OCI-M2 (cell line): ENCODE results near the gene XPO6.

Experiments used
- DNase-seq: peaks from one replicate; lab custom pipeline; 2025; ENCODE audit not compliant: unreplicated experiment; lab: John Stamatoyannopoulos, UW

Gene XPO6

DNA sequence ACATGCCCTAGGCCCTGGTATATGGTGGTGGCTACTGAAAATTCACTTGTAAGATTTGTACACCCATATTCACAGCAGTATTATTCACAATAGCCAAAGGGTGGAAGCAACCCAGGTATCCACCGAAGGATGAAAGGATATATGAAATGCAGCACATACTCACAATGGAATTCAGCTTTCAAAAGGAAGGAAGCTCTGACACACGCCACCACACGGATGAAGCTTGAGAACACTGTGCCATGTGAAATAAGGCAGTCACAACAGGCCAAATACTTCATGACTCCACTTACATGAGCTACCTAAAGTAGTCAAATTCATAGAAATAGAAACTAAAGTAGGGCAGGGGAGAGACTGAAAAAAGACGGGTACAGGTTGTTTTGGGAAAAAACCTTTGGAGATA, 2.9 kb downstream of the XPO6 start:
- DNase-seq: no peak

DNA sequence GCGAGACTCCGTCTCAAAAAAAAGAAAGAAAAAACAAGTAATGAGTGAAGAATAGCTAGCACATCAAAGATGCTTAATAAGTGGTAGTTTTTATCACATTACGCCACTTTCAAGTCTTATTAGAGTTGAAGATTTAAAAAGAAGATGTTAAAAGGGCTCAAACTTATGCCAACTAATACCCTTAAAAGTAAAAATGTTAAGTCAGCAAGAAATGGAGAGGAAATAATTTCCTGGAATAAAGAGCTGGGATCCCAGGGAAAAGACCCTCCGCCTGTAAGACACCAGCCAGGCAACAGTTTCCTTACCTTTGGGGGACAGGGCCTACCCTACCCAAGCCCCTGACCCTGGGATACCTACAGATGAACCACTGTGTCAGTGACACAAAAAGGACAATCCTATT, 3.6 kb downstream of the XPO6 start:
- no peak for DNase-seq

GRCh38 chr16:28207399-28207798, 4.4 kb downstream of the XPO6 start:
- no peak for DNase-seq

DNA sequence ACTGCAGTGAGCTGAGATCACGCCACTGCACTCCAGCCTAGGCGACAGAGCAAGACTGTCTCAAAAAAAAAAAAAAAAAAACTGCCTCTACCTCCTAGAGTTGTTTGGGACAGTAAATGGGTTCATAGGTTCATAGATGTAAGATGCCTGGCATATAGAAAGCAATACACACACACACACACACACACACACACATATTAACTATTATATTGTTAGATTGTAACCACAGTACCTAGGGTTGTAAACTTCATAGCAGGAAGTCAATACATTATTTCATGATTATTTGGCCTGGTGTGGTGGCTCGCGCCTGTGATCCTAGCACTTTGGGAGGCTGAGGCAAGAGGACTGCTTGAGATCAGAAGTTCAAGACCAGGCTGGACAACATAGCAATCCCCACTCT, 5.8 kb downstream of the XPO6 start:
- DNase-seq: no peak

- no peak for DNase-seq
Measured at GRCh38 chr16:28205117-28205899, 6.5 kb downstream of the XPO6 start.

GRCh38 chr16:28204622-28205021, 7.1 kb downstream of the XPO6 start:
- no peak for DNase-seq

DNA sequence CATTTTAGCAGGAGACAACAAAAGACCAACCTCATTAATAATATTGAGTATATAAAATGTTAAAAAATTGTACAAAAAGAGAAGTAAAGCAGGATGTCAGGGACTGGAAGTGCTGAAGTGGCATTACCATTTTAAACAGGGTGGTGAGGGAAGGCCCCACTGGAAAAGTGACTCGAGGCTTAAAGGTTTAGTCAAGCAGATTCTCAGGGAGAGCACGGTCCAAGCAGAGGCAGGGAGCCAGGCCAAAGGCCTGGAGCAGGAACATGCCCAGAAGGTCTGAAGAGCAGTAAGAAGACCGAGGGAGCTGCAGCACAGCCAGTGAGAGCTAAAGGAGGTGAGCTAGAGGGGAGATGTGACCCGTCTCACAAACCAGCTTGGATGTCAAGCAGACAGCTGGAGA, 7.6 kb downstream of the XPO6 start:
- DNase-seq: no peak

DNA sequence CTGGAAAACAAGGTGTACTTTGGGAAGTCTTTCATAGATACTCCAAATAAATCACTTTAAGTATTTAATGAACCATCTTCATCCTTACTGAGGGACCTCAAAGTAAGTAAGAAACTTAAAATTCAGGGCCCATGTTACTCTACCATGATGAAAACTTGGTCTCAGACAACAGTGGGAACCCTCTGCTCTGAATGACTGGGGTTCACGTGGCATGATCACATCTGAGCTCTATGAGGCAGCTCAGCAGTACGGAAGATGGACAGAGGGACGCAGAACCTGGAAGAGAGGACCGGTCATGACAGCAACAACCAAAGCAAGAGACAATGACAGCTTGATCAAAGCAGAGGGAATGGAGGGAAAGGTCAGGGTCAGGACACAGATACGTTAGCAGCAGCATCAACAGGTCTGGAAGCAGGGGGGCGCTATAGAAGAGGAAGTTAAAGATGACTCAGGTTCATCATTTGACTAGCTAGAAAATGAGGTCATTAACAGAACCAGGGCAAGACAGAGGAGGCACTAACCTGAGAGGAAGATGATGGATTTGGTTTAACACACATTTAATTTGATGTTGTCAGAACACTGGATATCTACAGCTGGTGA, 9.5 kb downstream of the XPO6 start:
- DNase-seq: no peak

- no peak for DNase-seq
Measured at GRCh38 chr16:28200661-28201060, 11.1 kb downstream of the XPO6 start.

DNA sequence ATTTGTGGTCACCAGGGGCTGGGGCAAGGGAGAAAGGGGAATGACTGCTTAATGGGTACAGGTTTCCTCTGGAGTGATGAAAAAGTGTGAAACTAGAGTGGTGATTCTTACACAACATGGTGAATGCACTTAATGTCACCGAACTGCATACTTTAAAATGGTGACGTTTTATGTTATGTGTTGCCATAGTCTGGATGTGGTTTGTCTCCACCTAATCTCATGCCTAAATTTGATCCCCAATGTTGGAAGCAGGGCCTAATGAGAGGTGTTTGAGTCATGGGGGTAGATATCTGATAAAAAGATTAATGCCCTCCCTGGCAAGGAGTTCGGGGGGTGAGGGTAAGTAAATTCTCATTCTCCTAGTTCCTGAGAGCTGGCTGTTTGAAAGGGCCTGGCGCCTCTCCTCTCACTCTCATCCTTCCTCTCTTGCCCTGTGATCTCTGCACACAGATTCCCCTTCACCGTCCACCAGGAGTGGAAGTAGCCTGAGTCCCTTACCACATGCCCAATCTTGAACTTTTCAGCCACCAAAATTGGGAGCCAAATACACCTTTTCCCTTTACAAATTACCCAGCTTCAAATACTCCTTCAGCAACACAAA, 15.3 kb downstream of the XPO6 start:
- DNase-seq: no peak

DNA sequence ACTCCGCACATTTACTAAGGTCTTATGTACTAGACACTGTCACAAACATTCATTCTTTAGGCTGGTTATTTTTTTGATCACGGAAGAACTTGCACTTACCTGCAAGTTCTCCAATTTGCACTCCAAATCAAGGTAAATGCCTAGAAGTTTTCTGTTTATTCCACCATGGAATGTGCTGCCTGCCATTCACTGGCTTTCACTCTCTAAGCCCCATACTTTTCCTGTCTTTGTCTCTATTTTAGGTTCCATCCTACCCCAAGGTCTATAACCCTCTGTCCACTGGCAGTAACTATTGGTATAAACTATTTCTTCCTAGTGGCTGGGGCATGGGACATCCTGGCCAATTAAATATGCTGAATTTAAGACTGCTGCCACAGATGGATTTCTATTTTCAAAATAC, 15.9 kb downstream of the XPO6 start:
- DNase-seq: no peak

DNA sequence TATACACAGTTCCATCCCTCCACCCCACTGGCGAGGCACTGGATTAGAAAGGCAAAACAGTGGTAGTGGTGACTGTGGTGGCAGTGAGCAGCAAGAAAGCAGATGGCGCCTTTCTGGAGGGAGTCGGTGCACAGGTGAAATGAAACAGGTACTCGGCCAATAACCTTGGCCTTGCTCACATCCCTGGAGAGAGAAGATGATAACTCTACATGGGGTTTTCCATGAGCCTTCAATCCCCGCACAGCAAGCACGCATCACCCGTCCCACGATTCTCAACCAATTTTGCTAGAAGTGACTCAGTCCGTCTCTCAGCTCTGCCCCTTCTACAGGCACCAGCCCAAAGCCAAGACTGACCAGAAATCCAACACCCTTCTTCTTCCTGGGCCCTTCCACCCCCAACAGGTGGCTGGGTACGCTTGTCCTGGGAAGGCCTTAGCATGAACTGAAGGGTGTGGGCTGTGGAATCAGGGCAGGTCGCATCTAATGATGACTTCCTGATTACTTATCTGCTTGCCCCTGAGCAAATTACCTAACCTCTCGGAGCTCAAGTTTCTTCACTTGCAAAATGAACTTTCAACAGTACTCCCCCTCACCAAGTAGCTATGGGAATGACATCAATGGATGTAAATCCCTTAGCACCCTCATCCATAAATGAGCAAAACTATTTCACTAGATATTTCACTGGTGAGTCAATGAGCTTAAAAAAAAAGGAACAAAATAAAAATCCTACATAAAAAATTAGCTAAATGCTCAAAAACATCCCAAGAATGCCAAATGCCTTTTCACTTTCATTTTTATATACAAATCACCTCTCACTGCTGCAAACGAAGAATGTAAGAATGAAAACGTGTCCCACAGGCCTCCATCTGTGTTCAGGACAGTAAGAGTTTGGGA, 18.0 kb downstream of the XPO6 start:
- no peak for DNase-seq

DNA sequence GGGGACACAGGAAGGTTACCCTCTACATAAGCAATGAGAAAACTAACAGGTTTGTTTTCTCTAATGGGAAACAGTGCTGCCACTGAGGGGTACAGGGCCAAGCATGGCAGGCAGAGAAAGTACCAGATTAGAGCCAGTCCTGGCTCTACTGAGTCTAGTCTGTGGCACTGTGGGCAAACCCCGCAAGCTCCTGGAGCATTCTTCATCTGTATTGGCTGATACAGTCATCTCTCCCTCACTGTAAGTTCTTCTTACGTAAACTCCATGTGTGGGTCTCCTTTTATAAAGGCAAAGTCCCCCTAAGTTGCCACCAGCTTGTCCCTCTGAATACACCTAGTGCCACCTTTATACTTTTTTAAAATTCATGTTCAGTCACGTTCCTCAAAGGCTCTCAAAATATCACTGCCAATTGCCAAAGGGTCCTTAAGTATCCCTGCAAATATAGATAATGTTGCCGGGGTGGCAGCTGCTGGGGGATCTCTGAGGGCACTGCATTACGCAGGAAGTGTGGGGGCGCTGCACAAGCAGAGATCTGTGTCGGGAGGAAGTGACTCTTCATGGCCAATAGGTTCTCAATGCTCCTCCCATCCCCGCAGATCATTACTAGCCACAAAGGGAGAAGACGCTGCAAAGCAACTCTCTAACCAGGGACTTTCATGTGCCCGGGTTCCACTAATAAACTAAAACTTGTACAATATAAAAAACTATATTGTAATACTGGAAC, 18.8 kb downstream of the XPO6 start:
- DNase-seq: no peak

DNA sequence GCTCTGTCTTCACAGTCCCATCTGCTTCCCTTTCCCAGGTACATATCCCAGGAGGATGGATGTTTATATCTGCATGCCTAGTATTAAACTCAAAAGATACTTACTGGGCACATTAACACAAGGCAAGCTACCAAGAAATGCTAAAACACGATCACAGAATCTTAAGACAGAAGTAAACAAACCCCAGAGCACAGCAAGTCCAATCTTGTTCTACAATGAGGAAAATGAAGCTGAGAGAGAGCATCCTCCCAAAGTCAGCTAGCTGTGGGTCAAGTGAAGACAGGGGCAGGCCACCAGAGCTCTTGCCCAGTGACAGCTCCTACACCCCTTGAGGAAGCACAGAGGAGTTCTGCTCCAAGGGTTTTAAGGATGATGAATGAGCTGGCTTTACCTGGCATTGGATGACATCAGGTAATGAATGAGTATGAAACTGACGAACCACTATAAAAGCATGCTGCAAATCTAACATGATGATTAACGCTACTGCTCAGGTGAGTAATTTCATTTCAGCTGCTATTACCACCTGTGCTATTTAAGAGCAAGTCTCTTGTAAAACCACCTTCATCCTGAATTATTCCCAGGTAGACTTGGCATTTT, 20.3 kb downstream of the XPO6 start:
- no peak for DNase-seq

GRCh38 chr16:28189245-28189644, 22.5 kb downstream of the XPO6 start:
- no peak for DNase-seq

DNA sequence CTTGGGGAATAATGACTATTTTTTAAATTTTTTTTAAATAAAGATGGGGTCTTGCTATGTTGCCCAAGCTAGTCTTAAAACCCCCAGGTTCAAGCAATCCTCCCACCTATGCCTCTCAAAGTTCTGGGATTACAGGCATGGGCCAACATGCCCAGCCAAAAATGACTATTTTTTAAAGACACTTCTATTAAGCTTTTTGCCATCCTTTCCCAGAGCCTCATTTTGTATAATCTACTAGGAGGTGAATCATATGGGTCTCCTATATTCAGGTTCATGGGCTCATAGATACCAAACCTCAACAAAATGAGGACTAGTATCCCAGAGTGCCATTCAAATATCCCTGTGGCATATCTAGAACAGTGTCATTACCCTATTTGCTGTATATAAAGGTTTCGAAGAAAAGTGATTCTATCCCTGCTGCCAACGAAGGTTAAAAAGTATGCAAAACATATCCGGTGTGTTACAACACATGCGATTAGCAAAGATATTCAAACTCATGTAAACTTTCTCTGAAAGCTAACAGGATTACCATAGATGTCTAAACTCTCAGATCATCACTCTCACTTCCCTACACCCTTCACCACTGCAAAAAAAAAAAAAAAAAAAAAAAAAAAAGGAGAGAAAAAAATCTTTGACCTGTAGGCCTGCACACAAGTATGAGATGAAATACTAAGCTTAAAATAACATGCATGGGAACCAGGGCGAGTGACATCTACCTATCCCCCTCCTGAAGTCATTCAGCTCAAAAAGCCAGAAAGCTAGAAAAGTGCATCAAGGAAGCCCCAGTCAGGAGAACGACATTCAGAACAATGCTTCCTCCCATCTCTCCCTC, 23.5 kb downstream of the XPO6 start:
- DNase-seq: no peak

DNA sequence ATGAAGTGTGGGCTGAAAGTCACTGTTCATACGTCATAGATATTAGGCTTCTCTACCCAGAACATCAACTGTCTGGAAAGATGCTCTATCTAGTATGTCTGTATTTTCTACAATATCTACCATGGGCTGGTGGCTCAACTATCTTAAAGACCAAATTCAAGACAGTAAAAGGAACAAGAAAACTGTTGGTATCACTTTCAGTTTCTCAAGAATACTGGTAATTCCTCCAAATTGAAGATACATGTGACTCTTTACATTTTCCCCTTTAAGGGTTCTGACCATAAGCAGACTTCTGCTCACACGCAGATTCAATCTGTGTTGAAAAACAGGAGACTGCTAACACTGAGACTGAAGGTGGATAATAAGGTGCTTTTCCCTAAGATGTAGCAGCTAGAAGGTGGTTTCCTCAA, 24.2 kb downstream of the XPO6 start:
- DNase-seq: no peak

DNA sequence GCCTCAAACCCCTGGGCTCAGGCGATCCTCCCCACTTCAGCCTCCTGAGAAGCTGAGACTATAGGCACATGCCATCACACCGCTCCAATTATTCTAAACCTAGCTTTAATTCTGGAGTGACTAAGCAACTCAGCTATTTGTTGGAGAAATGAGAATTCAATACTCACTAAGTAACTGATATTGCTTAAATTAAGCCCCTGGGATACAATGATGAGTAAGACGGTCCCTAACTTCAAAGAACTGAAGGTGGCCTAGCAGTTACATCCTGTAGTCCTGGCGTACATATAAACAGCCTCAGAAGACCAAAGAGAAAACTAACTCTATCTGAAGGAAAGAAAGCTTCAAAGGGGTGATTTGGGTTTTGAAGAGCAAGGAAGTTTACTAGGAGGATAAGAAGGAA, 25.0 kb downstream of the XPO6 start:
- DNase-seq: no peak

GRCh38 chr16:28185696-28186095, 26.1 kb downstream of the XPO6 start:
- DNase-seq: no peak

- DNase-seq: no peak
Measured at GRCh38 chr16:28184625-28185024, 27.1 kb downstream of the XPO6 start.
